AG20443 (cell line): ENCODE data around the gene HMCN2.
"Not testable (repeated sequence)": the region's sequence is repeated elsewhere in the genome, so short reads cannot be mapped to it uniquely, and the experiment has no call there.

Experiments
- DNase-seq: peaks from one replicate; pipeline ENCODE4 v3.0.0; 2012; ENCODE audit warnings: low spot score, mixed read lengths

HMCN2 gene

GRCh38 chr9:130331061-130331460, 65.5 kb downstream of the HMCN2 start:
- DNase-seq = no peak

GRCh38 chr9:130331573-130331972, 66.0 kb downstream of the HMCN2 start:
- DNase-seq = peak; percentile 93

GRCh38 chr9:130332384-130332926, 66.9 kb downstream of the HMCN2 start:
- DNase-seq = no peak

GRCh38 chr9:130333041-130333711, 67.6 kb downstream of the HMCN2 start:
- no peak for DNase-seq

GRCh38 chr9:130333712-130334062, 68.1 kb downstream of the HMCN2 start:
- DNase-seq = no peak

GRCh38 chr9:130334915-130335314, 69.4 kb downstream of the HMCN2 start:
- no peak for DNase-seq

GRCh38 chr9:130336027-130336610, 70.6 kb downstream of the HMCN2 start:
- no peak for DNase-seq

GRCh38 chr9:130336885-130337284, 71.3 kb downstream of the HMCN2 start:
- DNase-seq = no peak

GRCh38 chr9:130337318-130337717, 71.8 kb downstream of the HMCN2 start:
- DNase-seq = no peak

GRCh38 chr9:130337784-130338380, 72.3 kb downstream of the HMCN2 start:
- no peak for DNase-seq

GRCh38 chr9:130338891-130339290, 73.3 kb downstream of the HMCN2 start:
- not testable (repeated sequence) for DNase-seq

GRCh38 chr9:130339306-130339705, 73.7 kb downstream of the HMCN2 start:
- DNase-seq = no peak

GRCh38 chr9:130340011-130340410, 74.5 kb downstream of the HMCN2 start:
- DNase-seq = no peak

GRCh38 chr9:130340557-130340956, 75.0 kb downstream of the HMCN2 start:
- DNase-seq = not testable (repeated sequence)

GRCh38 chr9:130341128-130341527, 75.6 kb downstream of the HMCN2 start:
- no peak for DNase-seq

GRCh38 chr9:130341839-130342713, 76.5 kb downstream of the HMCN2 start:
- no peak for DNase-seq

GRCh38 chr9:130342714-130343085, 77.1 kb downstream of the HMCN2 start:
- DNase-seq = no peak

- peak; percentile 55 for DNase-seq
Observed at GRCh38 chr9:130343445-130343918, 77.9 kb downstream of the HMCN2 start.

GRCh38 chr9:130344366-130344765, 78.8 kb downstream of the HMCN2 start:
- DNase-seq = no peak

GRCh38 chr9:130345009-130345896, 79.7 kb downstream of the HMCN2 start:
- DNase-seq = no peak

GRCh38 chr9:130345897-130346385, 80.4 kb downstream of the HMCN2 start:
- DNase-seq = no peak
